ENCODE data around the gene TMBIM4. TPM values are rescaled to one million over a fixed set of nuclear protein-coding genes. Genes with fewer than 3 reads are reported as not detected.
"Not testable (repeated sequence)": the region's sequence is repeated elsewhere in the genome, so short reads cannot be mapped to it uniquely, and the experiment has no call there.

TMBIM4 gene, protein sequence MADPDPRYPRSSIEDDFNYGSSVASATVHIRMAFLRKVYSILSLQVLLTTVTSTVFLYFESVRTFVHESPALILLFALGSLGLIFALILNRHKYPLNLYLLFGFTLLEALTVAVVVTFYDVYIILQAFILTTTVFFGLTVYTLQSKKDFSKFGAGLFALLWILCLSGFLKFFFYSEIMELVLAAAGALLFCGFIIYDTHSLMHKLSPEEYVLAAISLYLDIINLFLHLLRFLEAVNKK
- total RNA-seq, result 99.6 and 112 TPM in 2 replicates

GRCh38 chr12:66169221-66170170 lies at the start of gene TMBIM4:
TMBIM4 (minus strand) TSS chr12:66169996; CDS start chr12:66169951, 45 bp downstream.
- DNase-seq (ENCODE audit: extremely low read depth, low read depth, low spot score), result peak; percentile 75

GRCh38 chr12:66217342-66217917 lies 47.6 kb upstream of the TMBIM4 start:
- DNase-seq (ENCODE audit: extremely low read depth, low read depth, low spot score), result no peak

- not testable (repeated sequence) for DNase-seq (ENCODE audit: extremely low read depth, low read depth, low spot score)
Measured at GRCh38 chr12:66213011-66213410, 43.2 kb upstream of the TMBIM4 start.

DNA sequence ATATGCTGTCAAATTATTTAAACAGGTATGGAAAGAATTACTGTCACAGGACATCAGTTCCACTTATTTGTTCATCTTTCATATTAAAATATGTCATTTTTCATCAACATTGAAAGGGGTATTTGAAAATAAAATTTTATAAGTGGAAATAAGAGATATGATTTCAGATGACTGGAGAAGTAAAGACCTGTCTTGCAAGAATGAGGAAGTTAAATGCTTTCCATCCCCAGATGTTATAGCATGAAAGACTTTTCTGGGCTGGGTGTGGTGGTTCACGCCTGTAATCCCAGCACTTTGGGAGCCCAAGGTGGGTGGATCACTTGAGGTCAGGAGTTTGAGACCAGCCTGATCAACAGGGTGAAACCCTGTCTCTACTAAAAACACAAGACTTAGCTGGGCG lies 41.8 kb upstream of the TMBIM4 start:
- not testable (repeated sequence) for DNase-seq (ENCODE audit: extremely low read depth, low read depth, low spot score)

DNA sequence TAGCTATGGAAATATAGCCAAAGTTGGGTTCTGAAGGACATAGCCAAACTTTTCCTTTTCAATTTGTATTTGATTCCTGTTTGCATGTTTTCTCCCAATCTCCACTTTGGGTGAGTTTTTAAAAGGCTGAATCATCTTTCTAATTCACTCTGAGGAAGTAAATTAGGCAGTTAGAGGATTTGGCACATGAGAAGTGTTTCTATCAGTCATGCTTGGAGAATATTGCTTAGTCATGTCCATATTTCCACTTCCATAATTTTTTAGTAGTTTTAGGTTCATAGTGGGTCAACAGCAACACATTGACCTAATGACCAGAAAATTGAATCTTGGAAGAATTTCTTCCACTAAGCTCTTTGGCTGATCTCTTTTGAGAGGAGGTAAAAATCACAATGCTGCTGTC lies 41.0 kb upstream of the TMBIM4 start:
- no peak for DNase-seq (ENCODE audit: extremely low read depth, low read depth, low spot score)

DNA sequence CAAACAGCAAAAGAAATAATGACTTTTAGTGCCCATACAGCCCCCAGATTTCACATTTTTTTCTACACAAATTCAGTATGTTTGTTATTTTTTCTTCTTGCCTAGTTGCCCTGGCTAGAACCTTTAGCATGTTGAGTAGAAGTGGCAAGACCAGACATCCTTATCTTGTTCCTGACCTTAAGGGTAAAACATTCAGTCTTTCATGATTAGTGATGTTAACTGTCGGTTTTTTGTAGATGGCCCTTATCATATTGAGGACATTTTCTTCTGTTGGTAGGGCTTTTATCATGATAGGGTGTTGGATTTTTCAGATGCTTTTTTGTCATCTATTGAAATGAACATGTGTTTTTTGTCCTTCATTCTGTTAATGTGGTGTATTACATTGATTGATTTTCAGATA lies 36.3 kb upstream of the TMBIM4 start:
- no peak for DNase-seq (ENCODE audit: extremely low read depth, low read depth, low spot score)

- DNase-seq (ENCODE audit: extremely low read depth, low read depth, low spot score), result no peak
Measured at GRCh38 chr12:66203820-66204219, 34.0 kb upstream of the TMBIM4 start.

- DNase-seq (ENCODE audit: extremely low read depth, low read depth, low spot score), result no peak
Measured at GRCh38 chr12:66199831-66200509, 30.2 kb upstream of the TMBIM4 start.

GRCh38 chr12:66199141-66199540 lies 29.3 kb upstream of the TMBIM4 start:
- DNase-seq (ENCODE audit: extremely low read depth, low read depth, low spot score), result no peak

GRCh38 chr12:66197495-66197921 lies 27.7 kb upstream of the TMBIM4 start:
- no peak for DNase-seq (ENCODE audit: extremely low read depth, low read depth, low spot score)

DNA sequence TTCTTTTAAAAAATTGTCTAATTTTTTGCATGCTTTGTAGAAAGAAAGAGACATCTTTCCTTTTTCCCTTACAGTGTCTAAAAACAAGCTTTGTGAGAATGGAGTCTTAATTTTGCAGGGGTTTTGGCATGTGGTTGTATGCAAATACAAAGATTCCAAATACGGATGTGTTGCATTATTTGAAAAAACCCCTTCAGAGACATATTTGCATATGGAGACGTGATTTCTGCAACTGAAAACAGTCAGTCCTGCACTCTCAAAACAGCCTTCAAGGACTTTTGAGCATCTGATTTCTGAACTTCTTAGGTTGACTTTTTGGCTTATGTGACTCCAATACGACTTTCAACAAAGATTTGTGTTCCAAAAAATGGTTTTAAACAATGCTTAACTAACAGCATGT lies 27.0 kb upstream of the TMBIM4 start:
- DNase-seq (ENCODE audit: extremely low read depth, low read depth, low spot score), result no peak

GRCh38 chr12:66195242-66195641 lies 25.4 kb upstream of the TMBIM4 start:
- no peak for DNase-seq (ENCODE audit: extremely low read depth, low read depth, low spot score)

DNA sequence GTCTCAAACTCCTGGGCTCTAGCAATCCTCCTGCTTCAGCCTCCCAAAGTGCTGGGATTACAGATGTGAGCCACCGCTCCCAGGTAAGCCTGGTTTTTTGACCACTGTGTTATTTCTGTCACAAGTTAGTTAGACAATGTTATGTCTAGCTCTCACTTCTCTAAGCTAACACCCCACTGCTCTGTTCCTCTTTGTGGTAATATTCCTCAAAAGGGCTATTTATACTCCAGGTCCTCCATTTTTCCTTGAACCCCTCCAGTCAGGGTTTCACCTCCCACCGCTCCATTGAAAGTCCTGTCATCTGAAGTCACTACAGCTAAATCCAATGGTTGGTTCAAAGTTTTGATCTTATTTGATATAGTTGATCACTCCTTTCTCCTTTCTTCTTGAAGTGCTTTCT lies 24.3 kb upstream of the TMBIM4 start:
- no peak for DNase-seq (ENCODE audit: extremely low read depth, low read depth, low spot score)

DNA sequence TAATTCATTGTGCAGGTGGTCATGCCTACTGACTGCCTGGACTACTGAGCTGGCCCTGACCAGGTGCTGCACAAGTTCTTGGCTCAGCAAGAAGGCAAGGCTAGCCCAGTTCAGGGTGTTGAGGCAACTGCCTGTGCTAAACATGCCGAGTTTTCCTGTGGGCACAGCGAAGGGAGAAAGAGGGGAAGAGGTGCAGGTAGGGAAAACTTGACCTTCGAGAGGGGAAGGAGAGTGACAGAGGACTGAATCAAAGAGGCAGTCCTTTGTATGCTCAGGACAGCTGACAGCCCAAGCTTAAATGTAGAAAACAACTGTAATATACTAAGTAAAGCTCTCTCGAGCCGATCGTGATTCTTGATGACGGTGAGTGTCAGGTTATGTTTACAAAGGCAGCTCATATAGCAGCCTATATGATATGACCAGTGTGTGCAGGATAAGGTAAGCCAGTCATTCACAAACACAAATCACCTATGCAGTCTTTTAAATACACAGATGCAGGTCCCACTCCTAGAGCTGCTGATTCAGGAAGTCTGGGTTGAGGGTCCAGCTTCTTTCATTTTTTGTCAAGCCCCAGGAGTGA lies 21.8 kb upstream of the TMBIM4 start:
- no peak for DNase-seq (ENCODE audit: extremely low read depth, low read depth, low spot score)

DNA sequence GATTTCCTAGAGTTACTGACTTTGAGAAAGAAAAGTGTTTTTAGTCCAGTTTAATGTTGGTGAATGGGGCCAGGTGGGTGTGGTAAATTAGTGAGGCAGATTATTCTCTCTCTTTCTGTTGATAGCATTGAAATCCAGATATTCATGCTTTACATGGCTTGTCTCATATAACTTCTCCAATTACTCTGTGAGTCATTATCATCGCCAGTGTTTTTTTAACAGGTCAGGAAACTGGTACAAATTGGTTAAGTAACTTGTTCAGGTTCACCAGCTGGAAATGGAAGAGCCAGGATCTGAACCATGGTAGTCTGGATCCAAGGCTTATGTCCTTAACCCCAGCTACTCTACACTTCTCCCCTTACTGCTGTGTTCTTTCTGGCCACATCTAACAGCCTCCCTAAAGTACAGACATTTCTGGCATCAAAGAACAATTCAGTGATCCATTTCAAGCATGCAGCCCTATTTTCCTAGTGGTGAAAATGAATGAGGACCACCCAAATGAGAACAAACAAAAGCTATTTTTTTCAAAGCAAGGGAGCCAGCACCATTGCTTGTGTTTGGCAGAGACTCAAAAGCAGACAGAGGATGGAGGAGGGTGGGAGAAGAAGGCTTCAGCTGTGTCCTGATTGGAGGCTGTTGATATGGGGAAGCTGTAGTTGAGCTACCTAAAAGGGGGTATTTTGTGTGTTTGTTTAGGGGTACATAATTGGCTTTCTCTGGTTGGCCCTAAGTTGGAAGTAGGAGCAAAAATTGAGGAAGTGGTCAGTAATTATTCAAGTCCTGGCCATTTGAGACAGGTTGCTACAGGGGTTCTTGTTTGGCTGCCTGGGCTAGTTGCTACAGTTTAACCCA lies 20.9 kb upstream of the TMBIM4 start:
- no peak for DNase-seq (ENCODE audit: extremely low read depth, low read depth, low spot score)

GRCh38 chr12:66189889-66190288 lies 20.1 kb upstream of the TMBIM4 start:
- no peak for DNase-seq (ENCODE audit: extremely low read depth, low read depth, low spot score)

DNA sequence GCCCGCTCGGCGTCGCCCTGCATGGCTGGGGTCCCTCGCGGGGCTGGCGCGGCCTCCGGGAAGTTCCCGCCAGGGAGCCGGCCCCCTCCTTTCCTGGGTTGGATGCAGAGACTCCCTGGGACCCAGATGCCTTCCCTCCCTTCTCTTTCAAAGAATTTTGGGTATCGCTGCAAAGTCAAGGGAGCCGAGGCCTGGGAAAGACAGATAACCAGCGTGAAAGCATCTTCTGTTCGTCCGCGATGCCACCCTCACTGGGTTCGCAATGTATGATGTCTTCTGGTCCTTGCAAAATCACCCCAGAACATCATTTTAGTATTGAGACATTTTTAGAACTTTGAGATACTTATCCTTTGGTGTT lies 19.7 kb upstream of the TMBIM4 start:
- DNase-seq (ENCODE audit: extremely low read depth, low read depth, low spot score), result no peak

GRCh38 chr12:66188584-66189485 lies 19.0 kb upstream of the TMBIM4 start, which contains the start of gene IRAK3:
IRAK3 (plus strand) TSS chr12:66189214; CDS start chr12:66189300, 86 bp downstream.
- no peak for DNase-seq (ENCODE audit: extremely low read depth, low read depth, low spot score)

DNA sequence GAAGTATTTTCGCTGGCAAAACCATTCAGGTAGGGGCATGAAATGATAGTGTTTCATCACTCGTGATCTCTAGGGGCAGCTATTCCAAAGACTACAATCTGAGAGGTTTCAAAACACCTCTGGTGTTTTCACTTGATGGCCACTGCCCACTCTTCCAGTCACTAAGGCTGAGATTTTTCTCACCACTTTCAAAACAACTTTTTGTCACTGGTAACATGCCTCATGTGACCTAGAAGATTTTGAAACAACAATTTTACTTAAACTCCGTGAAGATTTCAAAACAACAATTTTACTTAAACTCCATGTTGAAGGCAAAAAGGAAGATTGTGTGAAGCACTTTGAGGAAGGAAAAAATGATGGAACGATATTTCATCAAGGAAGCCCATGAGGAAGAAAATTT lies 18.0 kb upstream of the TMBIM4 start:
- no peak for DNase-seq (ENCODE audit: extremely low read depth, low read depth, low spot score)
